ENCODE results near the gene CDSN. TPM values are rescaled to one million over a fixed set of nuclear protein-coding genes. Genes with fewer than 3 reads are reported as not detected.

The CDSN gene
- total RNA-seq, 1 experiment from 2014 or later: 0.12 TPM

GRCh38 chr6:31076611-31077010 lies 43.6 kb downstream of the CDSN start:
- Histone ChIP-seq H3K79me2 (ENCODE audit: insufficient read depth, low read length) (no peaks in the 10 kb centered on the region), H3K9me3 (ENCODE audit: control insufficient read depth in 1 of 2, insufficient read depth in 1 of 2, low read depth in 1 of 2, low read length in 2 of 2) (no peaks in the 10 kb centered on the region), H3K9me2 (ENCODE audit: insufficient read depth) (no peaks in the 10 kb centered on the region), H3K4me2 (ENCODE audit: low read length) (no peak overlapping the region), H3K27me3 (ENCODE audit: insufficient read depth, low read length) (no peaks in the 10 kb centered on the region), H3K4me1 (ENCODE audit: control insufficient read depth in 1 of 2, insufficient read depth in 2 of 2, low read length in 2 of 2) (peaks cover 0 to 10% of the 10 kb centered on the region in 2 experiments; a peak in 1 of 4 replicates), H3K36me3 (ENCODE audit: control insufficient read depth in 1 of 2, insufficient read depth in 2 of 2, low read length in 2 of 2) (no peaks in the 10 kb centered on the region), H4K20me1 (ENCODE audit: insufficient read depth) (no peaks in the 10 kb centered on the region), H2AFZ (ENCODE audit: low read depth, low read length, poor library complexity, severe bottlenecking) (no peak overlapping the region), H3K9ac (ENCODE audit: low read length) (no peak overlapping the region), H3K27ac (ENCODE audit: low read depth, low read length) (no peak overlapping the region), H3K4me3 (replicated peaks in 1 of 2; ENCODE audit: low read depth in 1 of 2, low read length in 2 of 2) (no peak overlapping the region)
- TF ChIP-seq SRF (IDR thresholded peaks at IDR 0.05; ENCODE audit: low read depth) (no peak), EZH2phosphoT487 (IDR thresholded peaks at IDR 0.05; ENCODE audit: borderline replicate concordance) (no peak), EZH2 (IDR thresholded peaks at IDR 0.05) (no peak), POLR2AphosphoS5 (IDR thresholded peaks at IDR 0.05; ENCODE audit: low read depth, low read length) (no peak)
- TF ChIP-seq, protein P1, sequence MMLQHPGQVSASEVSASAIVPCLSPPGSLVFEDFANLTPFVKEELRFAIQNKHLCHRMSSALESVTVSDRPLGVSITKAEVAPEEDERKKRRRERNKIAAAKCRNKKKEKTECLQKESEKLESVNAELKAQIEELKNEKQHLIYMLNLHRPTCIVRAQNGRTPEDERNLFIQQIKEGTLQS (IDR thresholded peaks at IDR 0.05): no peak
- no TSS peak for BruUV-seq (replicated peaks)
- DNase-seq (ENCODE audit: low read depth, low spot score) (no peak), ATAC-seq (no peak)
- intact Hi-C loops (cut with micrococcal nuclease): no loop called here
- ChIA-PET RAD21 (ENCODE audit: low non-redundant PET in 1 of 2, low total read pairs in 2 of 2, uncharacterized antibody in 2 of 2, unreplicated experiment in 2 of 2) (no interaction called here), CTCF (interaction anchor here (1.5 kb wide), 1 partner anchor 61 kb away, joined by 4 read pairs; no protein-coding TSS in a partner anchor), POLR2A (no interaction called here)

- DNase-seq (ENCODE audit: low read depth, low spot score) (no peak), ATAC-seq (no peak)
- no peaks in the 10 kb centered on the region for H4K20me1 ChIP-seq (ENCODE audit: insufficient read depth)
- peaks cover under 1 to 17% of the 10 kb centered on the region in 2 experiments; a peak in 3 of 4 replicates for H3K4me1 ChIP-seq (ENCODE audit: control insufficient read depth in 1 of 2, insufficient read depth in 2 of 2, low read length in 2 of 2)
- POLR2A ChIA-PET: no interaction called here
- H3K4me3 ChIP-seq (replicated peaks in 1 of 2; ENCODE audit: low read depth in 1 of 2, low read length in 2 of 2): no peak overlapping the region
- intact Hi-C loops (cut with micrococcal nuclease): no loop called here
- no peak overlapping the region for H2AFZ ChIP-seq (ENCODE audit: low read depth, low read length, poor library complexity, severe bottlenecking)
- no peaks in the 10 kb centered on the region for H3K9me2 ChIP-seq (ENCODE audit: insufficient read depth)
- no TSS peak for BruUV-seq (replicated peaks)
- H3K9me3 ChIP-seq (ENCODE audit: control insufficient read depth in 1 of 2, insufficient read depth in 1 of 2, low read depth in 1 of 2, low read length in 2 of 2): no peaks in the 10 kb centered on the region
- CTCF ChIA-PET: no interaction called here
- H3K4me2 ChIP-seq (ENCODE audit: low read length): no peak overlapping the region
- H3K9ac ChIP-seq (ENCODE audit: low read length): no peak overlapping the region
- no peaks in the 10 kb centered on the region for H3K79me2 ChIP-seq (ENCODE audit: insufficient read depth, low read length)
- H3K36me3 ChIP-seq (ENCODE audit: control insufficient read depth in 1 of 2, insufficient read depth in 2 of 2, low read length in 2 of 2): no peaks in the 10 kb centered on the region
- no peaks in the 10 kb centered on the region for H3K27me3 ChIP-seq (ENCODE audit: insufficient read depth, low read length)
- RAD21 ChIA-PET (ENCODE audit: low non-redundant PET in 1 of 2, low total read pairs in 2 of 2, uncharacterized antibody in 2 of 2, unreplicated experiment in 2 of 2): no interaction called here
- no peak overlapping the region for H3K27ac ChIP-seq (ENCODE audit: low read depth, low read length)
- TF ChIP-seq EZH2phosphoT487 (IDR thresholded peaks at IDR 0.05; ENCODE audit: borderline replicate concordance) (no peak), SP1 (IDR thresholded peaks at IDR 0.05; ENCODE audit: low read depth) (no peak), EZH2 (IDR thresholded peaks at IDR 0.05) (no peak), ZBTB33 (IDR thresholded peaks at IDR 0.05; ENCODE audit: extremely low read depth, insufficient replicate concordance, low read length) (no peak), RAD21 (IDR thresholded peaks at IDR 0.05; ENCODE audit: low read depth) (no peak), CTCF (IDR thresholded peaks at IDR 0.05 in 2 of 3, conservative IDR thresholded peaks at IDR 0.05 in 1 of 3; ENCODE audit: borderline replicate concordance in 1 of 3, insufficient read depth in 1 of 3, low read depth in 2 of 3, low read length in 2 of 3) (no peak), ZNF274 (IDR thresholded peaks at IDR 0.05; ENCODE audit: low read depth, low read length) (no peak), POLR2AphosphoS5 (IDR thresholded peaks at IDR 0.05; ENCODE audit: low read depth, low read length) (no peak), CEBPB (IDR thresholded peaks at IDR 0.05; ENCODE audit: low read depth) (no peak)
- TF ChIP-seq, protein P2, sequence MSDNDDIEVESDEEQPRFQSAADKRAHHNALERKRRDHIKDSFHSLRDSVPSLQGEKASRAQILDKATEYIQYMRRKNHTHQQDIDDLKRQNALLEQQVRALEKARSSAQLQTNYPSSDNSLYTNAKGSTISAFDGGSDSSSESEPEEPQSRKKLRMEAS (IDR thresholded peaks at IDR 0.05): no peak
Observed at GRCh38 chr6:31075528-31075927, 44.7 kb downstream of the CDSN start.
